OCI-LY7 (cell line): Measurements from ENCODE around the gene PHF21B. TPM values are rescaled to one million over a fixed set of nuclear protein-coding genes. Genes with fewer than 3 reads are reported as not detected.

Source experiments
- BruUV-seq: library from RNA; stranded (reverse); fragments of 400-500 nt; replicated peaks from 2 replicates; lab custom pipeline; 2021; lab: Mats Ljungman, UMichigan
- CTCF ChIA-PET: fragments of 300-600 bp; sonication (Branson Sonifier 250); formaldehyde crosslinking; loops from one replicate; lab custom pipeline; 2022; ENCODE audit warnings: antibody characterized with exemption; ENCODE audit not compliant: unreplicated experiment; lab: Charles Lee
- POLR2A ChIA-PET: fragments of 300-600 bp; sonication (Branson Sonifier 250); formaldehyde crosslinking; loops from one replicate; lab custom pipeline; 2022; ENCODE audit warnings: antibody characterized with exemption; lab: Charles Lee
- DNase-seq: peaks from one replicate; pipeline ENCODE4 v3.0.0-alpha.2; 2015; ENCODE audit warnings: low spot score
- H2AFZ ChIP-seq: fragments of 200-600 bp; sonication (generic), shearing (Covaris generic); 2 replicates; pipeline ENCODE4 v1.6.1; 2014; ENCODE audit warnings: mild to moderate bottlenecking, antibody characterized with exemption, low read length, moderate library complexity
- H3K27ac ChIP-seq: fragments of 200-600 bp; sonication (generic); 2 replicates; pipeline ENCODE4 v1.5.1; 2014; ENCODE audit warnings: mixed run types, low read depth, mild to moderate bottlenecking, moderate library complexity, low read length, inconsistent platforms; ENCODE audit not compliant: poor library complexity, severe bottlenecking
- H3K36me3 ChIP-seq: fragments of 200-600 bp; sonication (generic); 2 replicates; pipeline ENCODE4 v1.6.1; 2014; ENCODE audit warnings: mild to moderate bottlenecking, antibody characterized with exemption, low read length, moderate library complexity, mixed read lengths; ENCODE audit not compliant: insufficient read depth
- H3K4me1 ChIP-seq: fragments of 200-600 bp; sonication (generic); 2 replicates; pipeline ENCODE4 v1.5.1; 2014; ENCODE audit warnings: mild to moderate bottlenecking, low read length; ENCODE audit not compliant: insufficient read depth, poor library complexity, severe bottlenecking
- H3K4me2 ChIP-seq: fragments of 200-600 bp; sonication (generic); 2 replicates; pipeline ENCODE4 v1.6.1; 2014; ENCODE audit warnings: mild to moderate bottlenecking, low read length
- H3K4me3 ChIP-seq: fragments of 200-600 bp; sonication (generic); 2 replicates; pipeline ENCODE4 v1.5.1; 2014; ENCODE audit warnings: mild to moderate bottlenecking, low read depth, low read length; ENCODE audit not compliant: poor library complexity, severe bottlenecking
- H3K79me2 ChIP-seq: fragments of 200-600 bp; sonication (generic); 2 replicates; pipeline ENCODE4 v1.6.1; 2016; ENCODE audit warnings: low read depth, mild to moderate bottlenecking, low read length, moderate library complexity, mixed read lengths; ENCODE audit not compliant: insufficient read depth
- H3K9me2 ChIP-seq: fragments of 200-600 bp; sonication (generic); 2 replicates; pipeline ENCODE4 v1.6.1; 2016; ENCODE audit warnings: mild to moderate bottlenecking, low read length, mixed read lengths; ENCODE audit not compliant: insufficient read depth
- H3K9me3 ChIP-seq: fragments of 200-600 bp; sonication (generic); 2 replicates; pipeline ENCODE4 v1.6.1; 2014; ENCODE audit warnings: mild to moderate bottlenecking, mixed run types, low read length, mixed read lengths
- H4K20me1 ChIP-seq: fragments of 200-600 bp; sonication (generic); 2 replicates; pipeline ENCODE4 v1.6.1; 2014; ENCODE audit warnings: mild to moderate bottlenecking, antibody characterized with exemption, low read length, moderate library complexity, mixed read lengths; ENCODE audit not compliant: insufficient read depth
- CTCF ChIP-seq: fragments of 200-600 bp; sonication (generic); conservative IDR thresholded peaks from 2 replicates; pipeline ENCODE4 v1.5.1; 2014; ENCODE audit warnings: mild to moderate bottlenecking, antibody characterized with exemption, low read length, moderate library complexity, mixed read lengths
- EZH2phosphoT487 ChIP-seq: fragments of 200-600 bp; sonication (generic); IDR thresholded peaks from 2 replicates; pipeline ENCODE4 v1.6.1; 2018; ENCODE audit warnings: low read depth, borderline replicate concordance, mild to moderate bottlenecking, mixed run types, antibody characterized with exemption, low read length, moderate library complexity, mixed read lengths
- intact Hi-C: fragments of 100-400 bp; cut with micrococcal nuclease; formaldehyde crosslinking; loops from one replicate; pipeline ENCODE4 v1.10.0; 2022; ENCODE audit not compliant: unreplicated experiment
- total RNA-seq, 2 experiments: library from RNA; depleted of rRNA in 1 of 2; stranded (reverse); fragments of >200 nt in 1 of 2; shearing (Covaris generic) in 1 of 2; gene quantifications; 2 replicates each; pipeline ENCODE4 v1.2.3, GENCODE V29; 2014 to 2022

Gene PHF21B
- total RNA-seq, 2 experiments from 2014 or later, result 9.4 to 12.4 TPM

DNA sequence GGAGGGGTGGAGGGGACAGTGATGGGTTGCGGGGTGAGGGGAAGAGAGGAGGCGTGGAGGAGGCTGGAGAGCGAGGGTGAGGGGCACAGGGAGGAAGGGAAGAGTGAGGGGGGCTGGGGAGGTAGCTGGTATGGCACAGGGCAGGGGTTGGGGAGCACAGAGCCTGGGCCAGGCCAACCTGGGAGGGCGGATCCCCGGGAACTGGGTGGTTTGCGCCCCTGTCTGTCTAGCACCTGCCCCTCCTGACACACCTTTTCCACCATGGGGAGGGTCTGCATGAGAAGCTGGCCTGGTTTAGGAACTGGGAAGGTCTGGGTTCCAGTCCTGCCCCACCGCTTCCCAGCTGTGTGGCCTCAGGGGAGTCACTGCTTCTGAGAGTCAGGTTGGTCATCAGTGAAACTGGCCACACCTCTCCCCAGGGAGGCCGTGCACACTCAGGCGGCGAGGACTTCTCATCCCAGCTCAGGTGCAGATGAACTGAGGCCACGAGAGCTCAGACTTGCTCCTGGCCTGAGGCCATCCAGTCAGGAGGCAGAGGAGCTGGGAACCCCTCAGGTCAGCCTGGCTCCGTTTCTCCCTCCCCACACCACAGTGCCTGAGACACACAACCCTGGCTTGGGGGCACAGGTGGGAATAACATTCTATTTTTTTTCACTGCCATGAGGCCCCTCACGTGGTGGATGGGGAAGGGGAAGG, 95.6 kb downstream of the PHF21B start:
- Histone ChIP-seq H3K36me3 (peaks cover 24% of the 10 kb centered on the region), H3K9me3 (no peaks in the 10 kb centered on the region), H3K4me2 (no peak overlapping the region), H3K4me3 (no peak overlapping the region), H3K4me1 (no peaks in the 10 kb centered on the region), H2AFZ (no peak overlapping the region), H3K79me2 (no peaks in the 10 kb centered on the region), H4K20me1 (no peaks in the 10 kb centered on the region), H3K27ac (no peak overlapping the region), H3K9me2 (no peaks in the 10 kb centered on the region)
- BruUV-seq, result no TSS peak
- POLR2A ChIA-PET, result no interaction called here
- no peak for TF ChIP-seq CTCF
- TF ChIP-seq EZH2phosphoT487, result no peak
- no peak for DNase-seq
- CTCF ChIA-PET, result no interaction called here
- intact Hi-C loops, result no loop called here

GRCh38 chr22:44913198-44913983, 96.4 kb downstream of the PHF21B start:
- Histone ChIP-seq H2AFZ (no peak overlapping the region), H3K36me3 (peaks cover 24% of the 10 kb centered on the region), H3K4me2 (no peak overlapping the region), H3K27ac (no peak overlapping the region), H3K79me2 (no peaks in the 10 kb centered on the region), H3K4me1 (no peaks in the 10 kb centered on the region), H4K20me1 (no peaks in the 10 kb centered on the region), H3K9me2 (no peaks in the 10 kb centered on the region), H3K9me3 (no peaks in the 10 kb centered on the region), H3K4me3 (no peak overlapping the region)
- BruUV-seq, result no TSS peak
- ChIA-PET CTCF (no interaction called here), POLR2A (no interaction called here)
- no peak for TF ChIP-seq CTCF
- no peak for TF ChIP-seq EZH2phosphoT487
- DNase-seq, result no peak
- intact Hi-C loops, result no loop called here

GRCh38 chr22:44909241-44909640, 100.6 kb downstream of the PHF21B start:
- H3K4me2 ChIP-seq, result no peak overlapping the region
- H4K20me1 ChIP-seq, result no peaks in the 10 kb centered on the region
- no peak for DNase-seq
- H3K4me3 ChIP-seq, result no peak overlapping the region
- H3K9me2 ChIP-seq, result no peaks in the 10 kb centered on the region
- POLR2A ChIA-PET, result interaction anchor here (0.5 kb wide), 1 partner anchor 39 kb away, joined by 4 read pairs; no protein-coding TSS in a partner anchor
- TF ChIP-seq CTCF (no peak), EZH2phosphoT487 (no peak)
- CTCF ChIA-PET, result no interaction called here
- no peak overlapping the region for H3K27ac ChIP-seq
- H3K36me3 ChIP-seq, result peaks cover 24% of the 10 kb centered on the region
- H2AFZ ChIP-seq, result no peak overlapping the region
- H3K4me1 ChIP-seq, result no peaks in the 10 kb centered on the region
- no peaks in the 10 kb centered on the region for H3K79me2 ChIP-seq
- intact Hi-C loops, result no loop called here
- BruUV-seq, result no TSS peak
- no peaks in the 10 kb centered on the region for H3K9me3 ChIP-seq
